ENCODE data around the gene SLC8A1.

SLC8A1 gene

GRCh38 chr2:40120957-40121356 lies 330.9 kb downstream of the SLC8A1 start:
- ATAC-seq (ENCODE audit: insufficient read depth, low read depth), result no peak
- no peak overlapping the region for H3K4me2 ChIP-seq (ENCODE audit: insufficient read depth, low read length)
- H3K27me3 ChIP-seq (ENCODE audit: insufficient read depth, low read length, poor library complexity), result no peaks in the 10 kb centered on the region
- DNase-seq, result no peak
- H3K4me1 ChIP-seq (ENCODE audit: insufficient read depth, low read length), result peaks cover 10% of the 10 kb centered on the region; the same call in 1 of the 2 replicates
- no peak overlapping the region for H3K4me3 ChIP-seq (ENCODE audit: low read depth in 1 of 2, low read length in 2 of 2)
- TF ChIP-seq CTCF (IDR thresholded peaks at IDR 0.05; ENCODE audit: borderline replicate concordance, extremely low read depth, low read length, poor library complexity, severe bottlenecking), result no peak
- TF ChIP-seq EZH2 (IDR thresholded peaks at IDR 0.05; ENCODE audit: borderline replicate concordance, low read depth, low read length, severe bottlenecking), result no peak
- no peaks in the 10 kb centered on the region for H4K20me1 ChIP-seq (ENCODE audit: insufficient read depth, low read length)
- no peak overlapping the region for H3K27ac ChIP-seq (ENCODE audit: low read length)
- no peak overlapping the region for H3K9ac ChIP-seq (ENCODE audit: low read depth, low read length)
- H2AFZ ChIP-seq (ENCODE audit: low read depth, low read length), result no peak overlapping the region
- H3K36me3 ChIP-seq (ENCODE audit: insufficient read depth, low read length), result peaks cover 8% of the 10 kb centered on the region; the same call in 1 of the 2 replicates
- no peaks in the 10 kb centered on the region for H3K9me3 ChIP-seq (ENCODE audit: insufficient read depth, low read length, severe bottlenecking)
- H3K79me2 ChIP-seq (ENCODE audit: insufficient read depth, low read length), result no peaks in the 10 kb centered on the region

- H3K9ac ChIP-seq (ENCODE audit: low read depth, low read length), result no peak overlapping the region
- H3K9me3 ChIP-seq (ENCODE audit: insufficient read depth, low read length, severe bottlenecking), result no peaks in the 10 kb centered on the region
- H3K36me3 ChIP-seq (ENCODE audit: insufficient read depth, low read length), result peaks cover 16% of the 10 kb centered on the region
- H3K4me1 ChIP-seq (ENCODE audit: insufficient read depth, low read length), result peaks cover 8% of the 10 kb centered on the region; the same call in 1 of the 2 replicates
- H3K79me2 ChIP-seq (ENCODE audit: insufficient read depth, low read length), result no peaks in the 10 kb centered on the region
- no peaks in the 10 kb centered on the region for H4K20me1 ChIP-seq (ENCODE audit: insufficient read depth, low read length)
- DNase-seq, result no peak
- TF ChIP-seq CTCF (IDR thresholded peaks at IDR 0.05; ENCODE audit: borderline replicate concordance, extremely low read depth, low read length, poor library complexity, severe bottlenecking) (no peak), EZH2 (IDR thresholded peaks at IDR 0.05; ENCODE audit: borderline replicate concordance, low read depth, low read length, severe bottlenecking) (no peak)
- no peak overlapping the region for H3K27ac ChIP-seq (ENCODE audit: low read length)
- no peak overlapping the region for H2AFZ ChIP-seq (ENCODE audit: low read depth, low read length)
- no peak overlapping the region for H3K4me3 ChIP-seq (ENCODE audit: low read depth in 1 of 2, low read length in 2 of 2)
- ATAC-seq (ENCODE audit: insufficient read depth, low read depth), result no peak
- H3K4me2 ChIP-seq (ENCODE audit: insufficient read depth, low read length), result no peak overlapping the region
- H3K27me3 ChIP-seq (ENCODE audit: insufficient read depth, low read length, poor library complexity), result no peaks in the 10 kb centered on the region
Observed at GRCh38 chr2:40120026-40120425, 331.9 kb downstream of the SLC8A1 start.

GRCh38 chr2:40118622-40119021 lies 333.3 kb downstream of the SLC8A1 start:
- no peak for TF ChIP-seq EZH2 (IDR thresholded peaks at IDR 0.05; ENCODE audit: borderline replicate concordance, low read depth, low read length, severe bottlenecking)
- TF ChIP-seq CTCF (IDR thresholded peaks at IDR 0.05; ENCODE audit: borderline replicate concordance, extremely low read depth, low read length, poor library complexity, severe bottlenecking), result no peak
- Histone ChIP-seq H3K79me2 (ENCODE audit: insufficient read depth, low read length) (no peaks in the 10 kb centered on the region), H3K9ac (ENCODE audit: low read depth, low read length) (no peak overlapping the region), H3K4me2 (ENCODE audit: insufficient read depth, low read length) (no peak overlapping the region), H3K9me3 (ENCODE audit: insufficient read depth, low read length, severe bottlenecking) (no peaks in the 10 kb centered on the region), H2AFZ (ENCODE audit: low read depth, low read length) (no peak overlapping the region), H3K4me1 (ENCODE audit: insufficient read depth, low read length) (peaks cover 3% of the 10 kb centered on the region; the same call in 1 of the 2 replicates), H3K4me3 (ENCODE audit: low read depth in 1 of 2, low read length in 2 of 2) (no peak overlapping the region), H3K27ac (ENCODE audit: low read length) (no peak overlapping the region), H4K20me1 (ENCODE audit: insufficient read depth, low read length) (no peaks in the 10 kb centered on the region), H3K36me3 (ENCODE audit: insufficient read depth, low read length) (peaks cover 29% of the 10 kb centered on the region), H3K27me3 (ENCODE audit: insufficient read depth, low read length, poor library complexity) (no peaks in the 10 kb centered on the region)
- DNase-seq (no peak), ATAC-seq (ENCODE audit: insufficient read depth, low read depth) (no peak)

- no peaks in the 10 kb centered on the region for H3K79me2 ChIP-seq (ENCODE audit: insufficient read depth, low read length)
- no peaks in the 10 kb centered on the region for H4K20me1 ChIP-seq (ENCODE audit: insufficient read depth, low read length)
- no peak overlapping the region for H2AFZ ChIP-seq (ENCODE audit: low read depth, low read length)
- no peak overlapping the region for H3K27ac ChIP-seq (ENCODE audit: low read length)
- no peak overlapping the region for H3K4me3 ChIP-seq (ENCODE audit: low read depth in 1 of 2, low read length in 2 of 2)
- TF ChIP-seq CTCF (IDR thresholded peaks at IDR 0.05; ENCODE audit: borderline replicate concordance, extremely low read depth, low read length, poor library complexity, severe bottlenecking), result no peak
- TF ChIP-seq EZH2 (IDR thresholded peaks at IDR 0.05; ENCODE audit: borderline replicate concordance, low read depth, low read length, severe bottlenecking), result no peak
- H3K36me3 ChIP-seq (ENCODE audit: insufficient read depth, low read length), result peaks cover 33% of the 10 kb centered on the region
- ATAC-seq (ENCODE audit: insufficient read depth, low read depth) (no peak), DNase-seq (no peak)
- H3K27me3 ChIP-seq (ENCODE audit: insufficient read depth, low read length, poor library complexity), result no peaks in the 10 kb centered on the region
- H3K9me3 ChIP-seq (ENCODE audit: insufficient read depth, low read length, severe bottlenecking), result no peaks in the 10 kb centered on the region
- no peak overlapping the region for H3K4me2 ChIP-seq (ENCODE audit: insufficient read depth, low read length)
- H3K4me1 ChIP-seq (ENCODE audit: insufficient read depth, low read length), result no peaks in the 10 kb centered on the region
- H3K9ac ChIP-seq (ENCODE audit: low read depth, low read length), result no peak overlapping the region
Observed at GRCh38 chr2:40115894-40116293, 336.0 kb downstream of the SLC8A1 start.
